PFSK-1 (cell line): ENCODE data around the gene ZNF541.

Experiments used
- FOXP2 ChIP-seq: optimal IDR thresholded peaks from 2 replicates; pipeline ENCODE3; 2011; ENCODE audit warnings: borderline replicate concordance, control low read depth, inconsistent platforms; ENCODE audit not compliant: insufficient read depth; ENCODE audit errors: extremely low read length, extremely low read depth
- POLR2AphosphoS5 ChIP-seq: IDR thresholded peaks from 2 replicates; pipeline ENCODE4 v1.6.1; 2012; ENCODE audit warnings: low read depth, mild to moderate bottlenecking, control low read depth, low read length, moderate library complexity
- SIN3A ChIP-seq: IDR thresholded peaks from 2 replicates; pipeline ENCODE4 v1.6.1; 2012; ENCODE audit warnings: mild to moderate bottlenecking, low read length, moderate library complexity, borderline replicate concordance; ENCODE audit not compliant: insufficient read depth
- TAF1 ChIP-seq: IDR thresholded peaks from 2 replicates; pipeline ENCODE4 v1.6.1; 2012; ENCODE audit warnings: low read length, control low read depth, borderline replicate concordance; ENCODE audit not compliant: insufficient read depth
- TF ChIP-seq, protein P1 (sequence below), 2 experiments: IDR thresholded peaks; 2 replicates each; pipeline versions ENCODE4 v1.6.1 to v1.8.0; 2011 to 2012; ENCODE audit warnings: low read depth in 2 of 2, low read length in 2 of 2, control low read depth in 1 of 2, inconsistent platforms in 1 of 2, mild to moderate bottlenecking in 1 of 2, moderate library complexity in 1 of 2; ENCODE audit not compliant: insufficient read depth in 1 of 2

Gene ZNF541

DNA sequence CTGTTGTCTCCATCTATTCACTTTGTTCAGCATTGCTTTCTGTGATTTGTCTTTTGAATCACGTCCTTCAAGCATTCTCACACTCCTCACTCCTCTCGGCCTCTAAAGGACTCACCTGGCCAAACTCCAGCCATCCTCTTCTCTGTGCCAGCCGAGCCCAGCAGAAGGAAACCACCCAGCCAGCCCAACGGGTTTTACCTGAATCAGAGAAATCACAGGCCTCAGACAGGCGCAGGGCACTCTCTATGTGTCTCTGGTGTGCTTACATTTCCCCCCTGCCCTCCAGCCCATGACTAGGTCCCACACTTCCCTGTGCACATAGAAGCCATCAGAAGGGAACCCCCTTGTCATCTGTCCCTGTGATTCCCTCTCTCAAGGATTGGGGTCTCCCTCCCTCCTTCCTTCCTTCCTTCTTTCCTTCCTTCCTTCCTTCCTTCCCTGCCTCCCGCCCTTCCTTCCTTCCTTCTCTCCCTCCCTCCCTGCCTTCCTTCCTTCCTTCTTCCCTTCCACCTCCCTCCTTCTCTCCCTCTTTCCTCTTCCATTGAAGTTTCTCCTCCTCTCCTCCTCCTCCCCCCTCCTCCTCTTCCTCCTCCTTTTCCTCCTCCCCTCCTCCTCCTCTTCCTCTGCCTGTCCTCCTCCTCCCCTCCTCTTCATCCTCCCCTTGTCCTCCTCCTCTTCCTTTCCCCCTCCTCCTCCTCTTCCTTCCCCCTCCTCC, 8.8 kb upstream of the ZNF541 start:
- TF ChIP-seq, protein P1, sequence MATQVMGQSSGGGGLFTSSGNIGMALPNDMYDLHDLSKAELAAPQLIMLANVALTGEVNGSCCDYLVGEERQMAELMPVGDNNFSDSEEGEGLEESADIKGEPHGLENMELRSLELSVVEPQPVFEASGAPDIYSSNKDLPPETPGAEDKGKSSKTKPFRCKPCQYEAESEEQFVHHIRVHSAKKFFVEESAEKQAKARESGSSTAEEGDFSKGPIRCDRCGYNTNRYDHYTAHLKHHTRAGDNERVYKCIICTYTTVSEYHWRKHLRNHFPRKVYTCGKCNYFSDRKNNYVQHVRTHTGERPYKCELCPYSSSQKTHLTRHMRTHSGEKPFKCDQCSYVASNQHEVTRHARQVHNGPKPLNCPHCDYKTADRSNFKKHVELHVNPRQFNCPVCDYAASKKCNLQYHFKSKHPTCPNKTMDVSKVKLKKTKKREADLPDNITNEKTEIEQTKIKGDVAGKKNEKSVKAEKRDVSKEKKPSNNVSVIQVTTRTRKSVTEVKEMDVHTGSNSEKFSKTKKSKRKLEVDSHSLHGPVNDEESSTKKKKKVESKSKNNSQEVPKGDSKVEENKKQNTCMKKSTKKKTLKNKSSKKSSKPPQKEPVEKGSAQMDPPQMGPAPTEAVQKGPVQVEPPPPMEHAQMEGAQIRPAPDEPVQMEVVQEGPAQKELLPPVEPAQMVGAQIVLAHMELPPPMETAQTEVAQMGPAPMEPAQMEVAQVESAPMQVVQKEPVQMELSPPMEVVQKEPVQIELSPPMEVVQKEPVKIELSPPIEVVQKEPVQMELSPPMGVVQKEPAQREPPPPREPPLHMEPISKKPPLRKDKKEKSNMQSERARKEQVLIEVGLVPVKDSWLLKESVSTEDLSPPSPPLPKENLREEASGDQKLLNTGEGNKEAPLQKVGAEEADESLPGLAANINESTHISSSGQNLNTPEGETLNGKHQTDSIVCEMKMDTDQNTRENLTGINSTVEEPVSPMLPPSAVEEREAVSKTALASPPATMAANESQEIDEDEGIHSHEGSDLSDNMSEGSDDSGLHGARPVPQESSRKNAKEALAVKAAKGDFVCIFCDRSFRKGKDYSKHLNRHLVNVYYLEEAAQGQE (IDR thresholded peaks at IDR 0.05; ENCODE audit: insufficient read depth in 1 of 2, low read depth in 2 of 2, low read length in 2 of 2) = peak in 1 of 2 experiments; percentile 48; a peak in 1 of 4 replicates
- TF ChIP-seq SIN3A = no peak

DNA sequence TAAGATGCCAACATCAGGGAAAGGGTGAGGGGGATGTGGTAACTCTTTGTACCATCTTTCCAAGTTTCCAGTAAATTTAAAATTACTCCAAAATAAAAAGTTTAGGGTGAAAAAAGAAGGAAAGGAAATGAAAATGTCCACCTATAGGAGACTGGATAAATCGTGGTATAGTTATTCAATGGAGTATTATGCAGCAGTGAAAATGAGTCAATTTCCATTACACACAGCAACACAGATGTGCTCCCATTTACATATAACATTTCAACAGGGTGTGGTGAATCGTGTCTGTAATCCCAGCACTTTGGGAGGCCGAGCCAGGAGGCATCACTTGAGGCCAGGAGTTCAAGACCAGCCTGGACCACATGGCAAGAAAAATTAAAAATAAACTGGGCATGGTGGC, 7.4 kb upstream of the ZNF541 start:
- TF ChIP-seq SIN3A = no peak
- TF ChIP-seq TAF1 = no peak
- TF ChIP-seq, protein P1 (IDR thresholded peaks at IDR 0.05; ENCODE audit: insufficient read depth in 1 of 2, low read depth in 2 of 2, low read length in 2 of 2) = no peak
- TF ChIP-seq POLR2AphosphoS5 = no peak
- TF ChIP-seq FOXP2 = no peak

DNA sequence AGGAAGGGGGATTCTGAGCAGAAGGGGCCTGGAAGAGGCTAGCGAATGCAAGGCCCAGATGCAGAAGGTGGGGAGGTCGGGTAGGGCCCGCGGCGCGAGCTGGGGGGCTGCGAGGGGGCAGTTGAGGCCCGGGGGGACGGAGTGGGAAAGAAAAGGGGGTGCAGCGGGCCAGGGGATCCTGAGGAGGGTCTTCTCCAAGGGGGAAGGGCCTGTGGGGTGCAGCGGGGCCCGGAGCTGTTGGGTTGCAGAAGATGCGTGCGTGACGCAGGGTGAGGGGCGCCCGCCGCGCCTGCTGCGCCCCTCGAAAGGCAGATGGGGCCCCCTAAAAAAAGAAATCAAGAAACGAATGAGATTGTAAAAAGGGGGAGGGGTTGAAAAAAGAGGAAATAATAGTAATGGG, 313 bp downstream of the ZNF541 start:
- TF ChIP-seq, protein P1 (IDR thresholded peaks at IDR 0.05; ENCODE audit: insufficient read depth in 1 of 2, low read depth in 2 of 2, low read length in 2 of 2) = no peak
- no peak for TF ChIP-seq POLR2AphosphoS5
- TF ChIP-seq TAF1 = no peak
- TF ChIP-seq SIN3A = no peak
- TF ChIP-seq FOXP2 = no peak

DNA sequence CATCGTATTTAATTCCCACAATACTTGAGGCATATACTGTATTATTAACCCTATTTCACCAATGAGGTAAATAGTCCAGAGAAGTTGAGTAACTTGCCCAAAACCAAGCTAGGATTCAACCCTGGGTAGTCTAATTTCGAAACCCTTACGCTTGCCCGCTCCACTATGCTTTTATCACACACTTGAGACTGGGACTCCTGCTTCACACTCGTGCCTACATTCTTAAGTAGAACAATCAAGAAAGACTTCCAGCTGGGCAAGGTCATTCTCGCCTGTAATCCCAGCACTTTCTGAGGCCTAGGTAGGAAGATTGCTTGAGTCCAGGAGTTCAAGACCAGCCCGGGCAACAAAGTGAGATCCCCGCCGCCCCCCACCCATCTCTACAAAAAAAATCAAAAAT, 3.6 kb downstream of the ZNF541 start:
- TF ChIP-seq, protein P1 (IDR thresholded peaks at IDR 0.05; ENCODE audit: insufficient read depth in 1 of 2, low read depth in 2 of 2, low read length in 2 of 2) = no peak
- TF ChIP-seq TAF1 = no peak
- no peak for TF ChIP-seq FOXP2
- no peak for TF ChIP-seq POLR2AphosphoS5
- TF ChIP-seq SIN3A = no peak

DNA sequence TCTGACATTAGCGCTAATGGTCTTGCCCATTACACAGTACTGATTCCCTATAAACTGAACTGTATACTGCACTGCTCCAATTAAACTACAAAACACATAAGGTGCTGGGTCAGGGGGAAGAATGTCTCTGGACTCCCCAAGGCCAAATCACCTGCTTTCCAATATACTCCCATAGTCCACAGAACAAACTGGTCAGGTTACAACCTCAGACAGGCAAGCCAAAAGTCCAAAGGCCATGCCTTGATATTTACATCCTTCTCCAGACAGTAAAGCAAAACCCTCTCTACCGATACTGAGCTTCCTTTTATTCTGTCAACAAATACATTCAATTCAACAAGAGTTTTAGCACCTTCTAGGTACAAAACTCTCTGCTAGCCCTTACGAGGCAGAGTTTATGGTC, 8.9 kb downstream of the ZNF541 start:
- TF ChIP-seq TAF1 (no peak), POLR2AphosphoS5 (no peak), SIN3A (no peak), FOXP2 (no peak)
- TF ChIP-seq, protein P1 (IDR thresholded peaks at IDR 0.05; ENCODE audit: insufficient read depth in 1 of 2, low read depth in 2 of 2, low read length in 2 of 2) = no peak
